PC-3 (cell line): Measurements from ENCODE around the gene SCN10A. TPM values are rescaled to one million over a fixed set of nuclear protein-coding genes. Genes with fewer than 3 reads are reported as not detected.

Experiments used
- ATAC-seq: fragments of 200-7000 bp; cut with Tn5 transposase; 2 replicates; pipeline ENCODE4 v1.9.1; 2020; ENCODE audit warnings: mild to moderate bottlenecking, moderate library complexity
- BruUV-seq: library from RNA; stranded (reverse); fragments of 400-500 nt; replicated peaks from 2 replicates; lab custom pipeline; 2021; lab: Mats Ljungman, UMichigan
- CTCF ChIA-PET: fragments of 300-600 bp; sonication (Branson Sonifier 250); formaldehyde crosslinking; loops from one replicate; lab custom pipeline; 2022; ENCODE audit warnings: antibody characterized with exemption; lab: Charles Lee
- POLR2A ChIA-PET: fragments of 300-600 bp; sonication (Branson Sonifier 250); formaldehyde crosslinking; loops from one replicate; lab custom pipeline; 2022; ENCODE audit warnings: antibody characterized with exemption; ENCODE audit not compliant: unreplicated experiment; lab: Charles Lee
- DNase-seq: peaks from one replicate; pipeline ENCODE4 v3.0.0-alpha.2; 2015
- H2AFZ ChIP-seq: fragments of 300-600 bp; sonication (generic); 2 replicates; pipeline ENCODE4 v1.6.0; 2016; ENCODE audit warnings: antibody characterized with exemption, low read length
- H3F3A ChIP-seq: fragments of 300-600 bp; sonication (generic); one replicate; pipeline ENCODE4 v1.6.0; 2017; ENCODE audit warnings: antibody characterized with exemption, low read length, control low read depth, mild to moderate bottlenecking; ENCODE audit not compliant: unreplicated experiment
- H3K27ac ChIP-seq: fragments of 300-600 bp; sonication (generic); 2 replicates; pipeline ENCODE4 v1.5.1; 2016; ENCODE audit warnings: mild to moderate bottlenecking, low read length
- H3K27me3 ChIP-seq: fragments of 300-600 bp; sonication (generic); 2 replicates; pipeline ENCODE4 v1.6.1; 2016; ENCODE audit warnings: low read length, mixed read lengths
- H3K36me3 ChIP-seq: fragments of 300-600 bp; sonication (generic); 2 replicates; pipeline ENCODE4 v1.6.1; 2016; ENCODE audit warnings: low read depth, mixed run types, low read length, mixed read lengths
- H3K4me1 ChIP-seq: fragments of 300-600 bp; sonication (generic); 2 replicates; pipeline ENCODE4 v1.5.1; 2016; ENCODE audit warnings: low read length; ENCODE audit not compliant: insufficient read depth
- H3K4me2 ChIP-seq: fragments of 300-600 bp; sonication (generic); 2 replicates; pipeline ENCODE4 v1.6.0; 2016; ENCODE audit warnings: low read length
- H3K4me3 ChIP-seq: fragments of 300-600 bp; sonication (generic); 2 replicates; pipeline ENCODE4 v1.5.1; 2016; ENCODE audit warnings: mild to moderate bottlenecking, low read length, mixed read lengths
- H3K79me2 ChIP-seq: fragments of 300-600 bp; sonication (generic); 2 replicates; pipeline ENCODE4 v1.6.1; 2017; ENCODE audit warnings: low read length, mixed read lengths
- H3K9ac ChIP-seq: fragments of 300-600 bp; sonication (generic); 2 replicates; pipeline ENCODE4 v1.6.0; 2016; ENCODE audit warnings: mild to moderate bottlenecking, low read length
- H3K9me2 ChIP-seq: fragments of 300-600 bp; sonication (generic); replicated peaks from 2 replicates; pipeline ENCODE4 v1.6.1; 2016; ENCODE audit warnings: mixed run types, low read length, mixed read lengths
- H3K9me3 ChIP-seq: fragments of 300-600 bp; sonication (generic); 2 replicates; pipeline ENCODE4 v1.6.1; 2016; ENCODE audit warnings: low read length, mixed read lengths
- H4K20me1 ChIP-seq: fragments of 300-600 bp; sonication (generic); 2 replicates; pipeline ENCODE4 v1.6.1; 2016; ENCODE audit warnings: low read length, mixed read lengths
- EZH2 ChIP-seq: fragments of 300-600 bp; sonication (generic); IDR thresholded peaks from one replicate; pipeline ENCODE4 v1.6.1; 2017; ENCODE audit warnings: antibody characterized with exemption, mild to moderate bottlenecking, low read length; ENCODE audit not compliant: unreplicated experiment
- EZH2phosphoT487 ChIP-seq: fragments of 300-600 bp; sonication (generic); IDR thresholded peaks from 2 replicates; pipeline ENCODE4 v1.6.1; 2018; ENCODE audit warnings: mild to moderate bottlenecking, antibody characterized with exemption, low read length, borderline replicate concordance
- intact Hi-C: fragments of 100-400 bp; cut with micrococcal nuclease; formaldehyde crosslinking; loops from 2 replicates; pipeline ENCODE4 v1.9.0; 2023
- total RNA-seq: library from RNA; depleted of rRNA; stranded (reverse); fragments of >200 nt; gene quantifications from 2 replicates; pipeline ENCODE4 v1.2.3, GENCODE V29; 2014
- TF ChIP-seq, protein P1 (sequence below): fragments of 300-600 bp; sonication (generic); conservative IDR thresholded peaks from 2 replicates; pipeline ENCODE4 v1.5.1; 2017; ENCODE audit warnings: antibody characterized with exemption, low read depth, mild to moderate bottlenecking, low read length

Gene SCN10A
- total RNA-seq, 1 experiment from 2014 or later: not detected

DNA sequence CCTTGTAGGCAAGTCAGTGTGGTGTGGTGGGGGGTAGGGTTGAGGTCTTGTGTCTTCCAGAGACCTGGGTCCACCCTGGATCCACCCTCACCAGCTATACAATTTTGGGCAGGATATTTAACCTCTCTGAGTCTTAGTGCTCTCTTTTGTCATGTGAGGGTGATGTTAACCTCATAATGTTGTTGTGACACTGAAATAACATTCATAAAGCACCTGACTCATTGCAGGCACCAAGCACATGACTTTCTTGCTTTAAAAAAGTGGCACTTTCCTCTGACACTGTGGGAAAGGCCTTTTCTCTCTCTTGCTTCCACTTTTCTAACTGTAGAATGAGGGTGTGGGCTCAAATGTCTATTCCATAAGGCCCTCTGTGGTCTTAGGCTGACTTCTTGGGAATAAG, 75.5 kb downstream of the SCN10A start:
- DNase-seq: no peak
- no peaks in the 10 kb centered on the region for H4K20me1 ChIP-seq
- H3K9me2 ChIP-seq: no peaks in the 10 kb centered on the region
- H2AFZ ChIP-seq: no peak overlapping the region
- H3F3A ChIP-seq: no peaks in the 10 kb centered on the region
- no peak overlapping the region for H3K4me2 ChIP-seq
- H3K9me3 ChIP-seq: no peaks in the 10 kb centered on the region
- no TSS peak for BruUV-seq
- ChIA-PET POLR2A (no interaction called here), CTCF (no interaction called here)
- H3K4me3 ChIP-seq: no peak overlapping the region
- no peaks in the 10 kb centered on the region for H3K4me1 ChIP-seq
- TF ChIP-seq EZH2phosphoT487: no peak
- TF ChIP-seq EZH2: no peak
- TF ChIP-seq, protein P1, sequence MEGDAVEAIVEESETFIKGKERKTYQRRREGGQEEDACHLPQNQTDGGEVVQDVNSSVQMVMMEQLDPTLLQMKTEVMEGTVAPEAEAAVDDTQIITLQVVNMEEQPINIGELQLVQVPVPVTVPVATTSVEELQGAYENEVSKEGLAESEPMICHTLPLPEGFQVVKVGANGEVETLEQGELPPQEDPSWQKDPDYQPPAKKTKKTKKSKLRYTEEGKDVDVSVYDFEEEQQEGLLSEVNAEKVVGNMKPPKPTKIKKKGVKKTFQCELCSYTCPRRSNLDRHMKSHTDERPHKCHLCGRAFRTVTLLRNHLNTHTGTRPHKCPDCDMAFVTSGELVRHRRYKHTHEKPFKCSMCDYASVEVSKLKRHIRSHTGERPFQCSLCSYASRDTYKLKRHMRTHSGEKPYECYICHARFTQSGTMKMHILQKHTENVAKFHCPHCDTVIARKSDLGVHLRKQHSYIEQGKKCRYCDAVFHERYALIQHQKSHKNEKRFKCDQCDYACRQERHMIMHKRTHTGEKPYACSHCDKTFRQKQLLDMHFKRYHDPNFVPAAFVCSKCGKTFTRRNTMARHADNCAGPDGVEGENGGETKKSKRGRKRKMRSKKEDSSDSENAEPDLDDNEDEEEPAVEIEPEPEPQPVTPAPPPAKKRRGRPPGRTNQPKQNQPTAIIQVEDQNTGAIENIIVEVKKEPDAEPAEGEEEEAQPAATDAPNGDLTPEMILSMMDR: no peak
- intact Hi-C loops: no loop called here
- ATAC-seq: no peak
- H3K79me2 ChIP-seq: no peaks in the 10 kb centered on the region
- H3K27me3 ChIP-seq: peaks cover 59% of the 10 kb centered on the region
- H3K9ac ChIP-seq: no peak overlapping the region
- no peak overlapping the region for H3K27ac ChIP-seq
- no peaks in the 10 kb centered on the region for H3K36me3 ChIP-seq

DNA sequence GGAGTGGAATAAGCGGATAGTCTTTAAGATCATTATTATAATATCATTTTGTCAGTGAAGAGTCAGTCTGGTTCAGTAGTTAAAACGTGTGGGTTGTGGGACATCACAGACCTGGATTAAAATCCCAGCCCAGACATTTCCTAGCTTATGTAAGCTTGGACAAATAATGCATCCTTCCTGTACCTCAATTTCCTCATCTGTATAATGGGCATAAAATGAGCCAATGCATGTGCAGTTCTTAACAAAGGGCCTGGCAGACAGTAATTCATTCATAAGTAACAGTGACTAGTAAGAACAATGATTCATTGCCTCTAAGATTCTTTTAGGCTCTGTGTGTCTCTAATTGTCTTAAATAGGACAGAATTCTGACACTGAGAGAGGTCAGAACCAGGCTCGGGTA, 76.1 kb downstream of the SCN10A start:
- no peaks in the 10 kb centered on the region for H3K9me3 ChIP-seq
- H3F3A ChIP-seq: no peaks in the 10 kb centered on the region
- H3K4me2 ChIP-seq: no peak overlapping the region
- no peak overlapping the region for H2AFZ ChIP-seq
- no peaks in the 10 kb centered on the region for H3K4me1 ChIP-seq
- no peak for TF ChIP-seq EZH2
- TF ChIP-seq EZH2phosphoT487: no peak
- TF ChIP-seq, protein P1: no peak
- no peak overlapping the region for H3K27ac ChIP-seq
- H3K79me2 ChIP-seq: no peaks in the 10 kb centered on the region
- ChIA-PET POLR2A (no interaction called here), CTCF (no interaction called here)
- ATAC-seq: no peak
- no peaks in the 10 kb centered on the region for H4K20me1 ChIP-seq
- H3K9me2 ChIP-seq: no peaks in the 10 kb centered on the region
- H3K9ac ChIP-seq: no peak overlapping the region
- no peaks in the 10 kb centered on the region for H3K36me3 ChIP-seq
- H3K4me3 ChIP-seq: no peak overlapping the region
- H3K27me3 ChIP-seq: peaks cover 60% of the 10 kb centered on the region
- BruUV-seq: no TSS peak
- intact Hi-C loops: no loop called here
- DNase-seq: no peak

DNA sequence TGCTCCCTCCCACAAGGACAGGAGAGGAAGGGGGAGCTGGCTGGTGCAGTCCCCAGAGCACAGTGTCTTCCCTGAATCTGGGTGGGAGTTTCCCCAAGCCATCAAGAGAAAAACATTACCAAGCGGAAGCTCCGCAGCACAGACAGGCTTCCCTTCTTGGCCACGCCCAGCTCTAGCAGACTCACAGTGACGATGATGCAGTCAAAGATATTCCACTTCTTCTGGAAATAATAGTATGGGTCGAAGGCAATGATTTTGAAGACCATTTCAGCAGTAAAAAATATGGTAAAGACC, 76.7 kb downstream of the SCN10A start:
- no peaks in the 10 kb centered on the region for H3K9me2 ChIP-seq
- DNase-seq: no peak
- intact Hi-C loops: no loop called here
- no peaks in the 10 kb centered on the region for H3K9me3 ChIP-seq
- no peaks in the 10 kb centered on the region for H3K4me1 ChIP-seq
- POLR2A ChIA-PET: no interaction called here
- H2AFZ ChIP-seq: no peak overlapping the region
- no peak overlapping the region for H3K4me2 ChIP-seq
- H3F3A ChIP-seq: no peaks in the 10 kb centered on the region
- no peak overlapping the region for H3K27ac ChIP-seq
- H4K20me1 ChIP-seq: no peaks in the 10 kb centered on the region
- no peak overlapping the region for H3K9ac ChIP-seq
- no peaks in the 10 kb centered on the region for H3K36me3 ChIP-seq
- H3K79me2 ChIP-seq: no peaks in the 10 kb centered on the region
- no peak for ATAC-seq
- H3K4me3 ChIP-seq: no peak overlapping the region
- CTCF ChIA-PET: no interaction called here
- BruUV-seq: no TSS peak
- H3K27me3 ChIP-seq: peaks cover 60% of the 10 kb centered on the region
- TF ChIP-seq, protein P1: no peak
- TF ChIP-seq EZH2phosphoT487 (no peak), EZH2 (no peak)
